C4-2B (cell line): ENCODE results near the gene MPEG1.

Source experiments
- CTCF ChIP-seq: fragments of 450-650 bp; conservative IDR thresholded peaks from 2 replicates; pipeline ENCODE4 v1.5.1; 2017; ENCODE audit warnings: mild to moderate bottlenecking
- ZFX ChIP-seq: fragments of 450-650 bp; IDR thresholded peaks from 2 replicates; pipeline ENCODE4 v1.6.1; 2017

- TF ChIP-seq CTCF (no peak), ZFX (no peak)
Measured at GRCh38 chr11:59254286-59254685, 41.6 kb upstream of the MPEG1 start.
